MV-4-11 (cell line): Measurements from ENCODE around the gene ZNF326.
"Not testable (repeated sequence)": the region's sequence is repeated elsewhere in the genome, so short reads cannot be mapped to it uniquely, and the experiment has no call there.

Source experiments
- DNase-seq: peaks from one replicate; lab custom pipeline; 2025; lab: John Stamatoyannopoulos, UW

Gene ZNF326

DNA sequence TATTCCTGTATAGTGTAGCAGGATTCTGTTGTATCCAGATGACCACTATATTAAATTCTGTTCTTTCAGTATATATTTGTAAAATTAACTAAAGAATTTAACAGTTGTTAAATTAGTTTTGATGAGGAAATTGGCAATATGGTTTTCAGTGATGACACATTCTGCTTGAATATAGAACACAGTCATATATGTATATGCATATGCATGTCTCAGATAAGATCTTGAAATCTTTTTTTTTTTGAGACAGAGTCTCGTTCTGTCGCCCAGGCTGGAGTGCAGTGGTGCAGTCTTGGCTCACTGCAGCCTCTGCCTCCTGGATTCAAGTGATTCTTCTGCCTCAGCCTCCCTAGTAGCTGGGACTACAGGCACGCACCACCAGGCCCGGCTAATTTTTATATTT, 2.2 kb downstream of the ZNF326 start:
- not testable (repeated sequence) for DNase-seq

DNA sequence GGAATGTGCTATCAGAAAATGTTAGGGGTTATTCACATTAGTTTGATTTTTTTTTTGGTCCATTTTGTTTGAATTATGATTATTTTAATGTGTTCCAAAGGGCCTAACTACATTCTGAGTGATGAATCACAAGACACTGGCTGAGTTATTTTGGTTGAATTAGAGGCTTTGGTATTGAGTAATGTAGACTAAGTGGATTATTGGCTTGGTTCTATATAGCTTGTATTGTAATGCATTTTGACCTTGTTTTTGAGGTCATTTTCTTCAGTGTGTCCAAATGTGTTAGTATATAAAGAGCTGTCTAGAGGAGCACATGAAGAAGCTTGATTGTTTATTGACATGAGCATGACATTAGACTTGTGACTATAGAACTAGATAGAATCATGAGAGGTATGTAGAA, 3.4 kb downstream of the ZNF326 start:
- DNase-seq: peak; percentile 71

DNA sequence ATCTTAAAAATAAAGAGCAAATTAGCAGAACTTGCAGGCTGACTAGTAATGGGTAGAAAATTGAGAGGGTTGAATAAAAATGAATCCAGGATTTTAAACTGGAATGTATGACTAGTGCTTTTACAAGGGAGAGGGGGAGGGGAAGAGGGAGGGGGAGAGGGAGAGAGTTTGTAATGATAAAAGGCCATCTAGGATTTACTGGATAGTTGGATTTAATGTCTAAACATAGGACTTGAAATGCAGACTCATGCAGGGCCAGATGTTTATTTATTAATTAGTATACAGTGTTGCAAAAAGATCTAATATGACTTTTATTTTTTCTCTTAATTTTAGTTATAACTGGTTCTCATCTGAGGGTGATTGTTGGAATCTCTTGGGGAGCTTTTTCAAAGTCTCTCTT, 4.3 kb downstream of the ZNF326 start:
- no peak for DNase-seq

DNA sequence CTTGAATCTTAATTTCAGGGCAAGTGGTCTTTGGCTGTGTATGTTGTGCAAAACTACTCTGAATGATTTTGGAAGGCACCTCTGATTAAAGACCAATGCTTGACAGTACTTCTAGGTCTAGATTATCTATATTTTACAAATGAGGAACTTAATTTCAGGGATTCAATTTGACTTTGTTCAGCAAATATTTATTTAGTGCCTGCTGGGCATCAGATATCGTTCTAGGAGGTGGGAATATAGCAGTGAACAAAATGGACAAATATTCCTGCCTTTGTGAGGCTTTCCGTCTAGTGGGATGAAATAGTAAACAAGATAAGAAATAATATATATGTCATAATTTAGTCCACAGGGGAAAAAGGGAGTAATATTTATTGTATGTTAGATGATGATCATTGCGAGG, 4.7 kb downstream of the ZNF326 start:
- no peak for DNase-seq

DNA sequence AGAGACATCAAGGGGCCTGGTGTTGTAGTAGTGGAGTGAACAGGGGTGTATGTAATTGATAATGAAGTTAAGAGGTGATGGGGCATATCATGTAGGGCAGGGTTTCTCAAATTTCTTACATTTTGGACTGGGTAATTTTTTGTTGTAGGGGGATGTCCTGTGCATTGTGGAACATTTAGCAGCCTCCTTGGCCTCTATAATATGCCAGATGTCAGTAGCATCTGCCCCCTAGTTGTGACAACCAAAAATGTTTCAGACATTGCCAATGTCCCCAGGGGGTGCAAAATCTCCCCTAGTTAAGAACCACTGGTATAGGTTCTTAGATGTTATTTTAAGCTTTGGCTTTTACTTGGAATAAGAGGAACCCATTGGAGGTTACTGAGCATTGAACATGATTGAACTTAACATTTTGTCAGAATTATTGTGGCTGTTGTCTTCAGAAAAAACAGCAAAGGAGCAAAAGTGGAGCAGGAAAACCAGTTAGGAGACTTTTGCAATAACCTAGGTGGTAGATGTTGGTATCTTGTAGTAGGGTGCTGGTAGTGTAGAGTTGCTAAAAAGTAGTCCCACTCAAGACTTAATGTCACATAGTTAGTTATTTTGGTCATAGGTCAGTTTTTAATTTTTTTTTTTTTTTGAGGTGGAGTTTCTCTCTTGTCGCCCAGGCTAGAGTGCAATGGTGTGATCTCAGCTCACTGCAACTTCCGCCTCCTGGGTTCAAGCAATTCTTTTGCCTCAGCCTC, 6.2 kb downstream of the ZNF326 start:
- DNase-seq: no peak

DNA sequence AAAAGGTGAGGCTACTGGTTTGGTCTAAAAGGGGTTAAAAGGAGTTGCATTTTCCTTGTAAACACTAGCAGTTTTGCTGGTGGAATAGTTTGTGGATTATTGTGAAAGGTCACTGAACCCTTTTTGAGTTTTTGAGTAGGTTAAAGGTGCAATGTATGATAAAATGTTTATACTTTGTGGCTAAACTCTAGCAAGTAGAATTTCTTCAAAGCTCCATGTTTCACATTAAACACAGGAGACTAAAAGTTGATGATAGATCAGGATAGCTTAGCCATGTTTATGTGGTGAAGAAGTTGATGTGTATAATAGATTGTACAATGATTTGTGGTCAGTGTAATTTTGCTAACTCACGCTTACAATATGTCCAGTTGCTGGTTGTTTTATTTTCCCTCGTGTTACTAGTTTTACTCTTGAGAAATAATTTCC, 13.1 kb downstream of the ZNF326 start:
- no peak for DNase-seq

DNA sequence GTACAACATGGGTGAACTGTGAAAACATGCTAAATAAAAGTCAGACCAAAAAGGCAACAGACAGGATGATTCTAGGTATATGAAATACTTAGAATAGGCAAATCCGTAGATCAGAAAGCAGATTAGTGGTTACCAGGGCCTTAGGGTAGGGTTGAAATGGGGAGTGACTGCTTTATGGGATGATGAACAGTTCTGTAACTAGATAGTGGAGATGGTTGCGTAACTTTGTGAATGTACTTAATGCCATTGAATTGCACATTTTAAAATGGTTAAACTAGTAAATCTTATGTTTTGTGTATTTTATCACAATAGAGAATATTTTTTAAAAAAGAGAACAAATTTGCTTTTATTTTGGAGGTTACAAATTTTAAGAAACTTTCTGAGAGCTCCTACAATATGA, 17.4 kb downstream of the ZNF326 start:
- DNase-seq: peak; percentile 24

DNA sequence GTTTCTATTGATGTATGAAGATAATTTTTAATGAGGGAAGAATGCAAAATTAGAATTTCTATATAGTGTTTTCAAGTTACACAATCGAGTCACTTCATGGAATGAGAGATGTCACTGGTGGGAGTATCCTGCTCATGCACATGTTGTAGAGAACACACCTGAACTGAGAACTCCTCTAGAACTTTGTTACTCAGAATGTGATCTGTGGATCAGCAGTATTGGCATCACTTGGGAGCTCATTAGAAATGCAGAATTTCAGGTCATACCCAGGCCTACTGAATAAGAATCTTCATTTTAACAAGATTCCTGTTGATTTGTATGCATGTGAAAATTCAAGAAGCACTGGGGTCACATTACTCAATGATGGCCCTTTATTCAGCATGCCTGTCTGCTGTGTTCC, 28.8 kb downstream of the ZNF326 start:
- no peak for DNase-seq

DNA sequence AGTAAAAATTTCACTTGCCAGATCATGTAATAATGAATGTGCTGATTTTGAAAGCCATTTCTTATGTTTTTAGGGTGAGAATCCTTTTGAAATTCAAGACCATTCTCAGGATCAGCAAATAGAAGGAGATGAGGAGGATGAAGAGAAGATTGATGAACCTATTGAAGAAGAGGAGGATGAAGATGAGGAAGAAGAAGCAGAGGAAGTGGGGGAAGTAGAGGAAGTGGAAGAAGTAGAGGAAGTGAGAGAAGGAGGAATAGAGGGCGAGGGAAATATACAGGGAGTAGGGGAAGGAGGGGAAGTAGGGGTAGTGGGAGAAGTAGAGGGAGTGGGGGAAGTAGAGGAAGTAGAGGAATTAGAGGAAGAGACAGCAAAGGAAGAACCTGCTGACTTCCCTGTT, 32.4 kb downstream of the ZNF326 start:
- DNase-seq: peak; percentile 8

DNA sequence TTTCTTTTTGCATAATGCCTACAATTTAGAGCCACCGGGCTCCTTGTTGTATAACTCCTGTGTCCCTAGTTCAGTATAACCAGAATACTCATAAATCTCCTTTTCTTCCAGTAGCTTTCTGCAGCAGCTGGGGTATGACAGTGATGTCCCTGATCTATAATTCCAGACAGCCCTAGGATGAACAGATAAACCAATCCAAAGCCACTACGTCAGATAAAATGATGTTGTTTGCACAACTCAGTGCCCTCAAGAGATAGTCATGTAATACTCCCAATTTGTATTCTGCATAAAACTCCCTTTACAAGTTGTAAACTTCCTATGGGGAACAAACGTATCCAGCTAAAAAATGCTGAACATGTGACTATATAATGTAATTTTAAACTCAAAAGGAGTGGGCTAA, 44.7 kb downstream of the ZNF326 start:
- DNase-seq: no peak

DNA sequence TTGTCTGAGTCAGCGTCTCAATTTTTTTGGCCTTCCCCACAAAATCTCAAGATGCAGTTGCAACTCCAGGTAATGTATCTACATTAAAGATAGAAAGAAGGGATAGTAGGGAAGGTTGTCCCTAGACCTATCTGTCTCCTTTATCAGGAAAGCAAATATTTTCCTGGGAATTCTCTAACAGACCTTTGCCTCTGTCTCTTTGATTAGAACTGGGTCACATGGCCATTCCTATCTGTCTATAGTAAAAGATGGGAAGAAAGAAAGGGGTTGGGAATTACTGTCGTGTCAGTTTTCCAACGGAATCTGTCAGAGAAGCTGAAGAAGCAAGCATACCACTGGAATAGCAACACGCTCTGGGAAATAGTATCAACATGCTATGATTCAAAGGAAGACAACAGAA, 48.7 kb downstream of the ZNF326 start:
- DNase-seq: no peak

DNA sequence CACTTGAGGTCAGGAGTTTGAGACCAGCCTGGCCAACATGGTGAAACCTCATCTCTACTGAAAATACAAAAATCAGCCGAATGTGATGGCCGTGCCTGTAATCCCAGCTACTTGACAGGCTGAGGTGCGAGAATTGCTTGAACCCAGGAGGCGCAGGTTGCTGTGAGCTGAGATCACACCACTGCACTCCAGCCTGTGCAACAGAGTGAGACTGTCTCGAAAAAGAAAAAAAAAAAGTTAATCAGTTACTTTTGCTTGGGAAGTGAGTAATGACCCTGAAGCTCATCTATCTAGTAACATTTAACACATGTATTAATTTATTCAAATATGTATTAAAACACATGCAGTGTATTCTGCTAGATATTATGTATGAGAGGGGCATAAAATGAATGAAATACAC, 49.4 kb downstream of the ZNF326 start:
- no peak for DNase-seq

DNA sequence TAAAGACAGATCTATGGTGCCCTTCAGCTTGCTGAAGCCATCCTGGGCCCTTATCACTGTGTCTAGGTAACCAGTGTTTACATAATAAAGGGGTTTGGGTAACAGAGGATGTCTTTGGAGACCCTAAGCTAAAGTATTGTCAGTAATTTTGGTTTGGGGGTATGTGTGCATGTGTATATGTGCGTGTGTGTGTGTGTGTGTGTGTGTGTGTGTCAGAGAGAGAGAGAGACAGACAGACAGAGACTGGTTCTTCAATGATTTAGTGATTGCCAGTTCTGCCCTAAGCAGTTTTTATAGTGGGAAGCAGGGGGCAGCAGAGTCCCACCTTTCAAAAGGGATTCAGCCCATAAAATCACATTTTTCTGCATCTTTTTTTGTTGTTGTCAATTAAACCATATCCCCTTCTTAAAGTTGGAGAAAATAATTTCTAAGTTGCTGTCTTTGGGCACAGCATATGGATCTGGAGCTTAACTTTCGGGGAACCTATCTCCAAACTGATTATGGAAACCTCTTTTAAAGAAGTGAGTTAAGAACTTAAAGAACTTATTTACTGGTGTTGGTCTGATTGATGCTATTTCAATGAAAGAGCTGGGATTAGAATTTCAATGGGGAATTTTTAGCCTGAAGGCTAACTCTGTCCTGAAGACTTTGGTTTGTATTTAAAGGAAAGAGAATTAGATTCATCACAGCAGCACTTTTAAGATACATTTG, 51.1 kb downstream of the ZNF326 start:
- no peak for DNase-seq

DNA sequence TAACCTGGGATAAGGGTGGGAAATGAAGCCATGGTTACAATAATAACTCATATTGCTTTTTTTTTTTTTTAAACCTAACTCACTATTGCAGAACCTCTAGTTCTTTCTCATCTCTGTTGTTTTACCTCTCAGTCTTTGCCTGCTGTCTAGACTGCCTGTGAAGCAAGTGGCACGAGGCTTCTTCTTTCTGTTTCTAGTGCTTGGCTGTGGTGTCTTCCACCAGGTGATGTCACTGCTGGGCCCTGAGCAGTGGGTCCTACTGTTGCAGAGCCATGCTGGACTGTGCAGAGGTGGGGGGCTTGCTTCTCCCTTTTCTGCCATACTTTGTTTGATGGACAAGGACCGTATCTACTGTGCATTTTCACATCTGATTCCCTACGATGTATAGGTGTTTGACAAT, 51.7 kb downstream of the ZNF326 start:
- no peak for DNase-seq

DNA sequence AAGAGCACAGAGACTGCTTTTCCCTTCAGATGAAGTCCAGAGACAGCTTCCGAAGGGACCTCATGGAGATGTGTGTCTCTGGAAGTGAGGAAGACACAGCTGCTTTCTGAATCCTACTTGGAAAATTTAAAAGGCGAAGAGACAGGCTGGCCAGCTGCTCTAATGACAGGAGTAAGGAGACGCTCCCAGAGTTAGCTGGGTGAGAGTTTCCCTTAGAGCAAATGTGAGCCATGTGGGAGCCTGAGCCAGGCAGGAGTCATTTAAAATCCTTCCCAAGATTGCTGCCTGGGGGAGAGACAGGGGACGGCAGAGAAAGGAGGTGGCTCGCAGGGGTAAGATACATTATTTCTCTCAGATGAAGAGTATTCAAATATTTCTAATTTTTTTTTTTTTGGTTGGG, 53.1 kb downstream of the ZNF326 start:
- no peak for DNase-seq

DNA sequence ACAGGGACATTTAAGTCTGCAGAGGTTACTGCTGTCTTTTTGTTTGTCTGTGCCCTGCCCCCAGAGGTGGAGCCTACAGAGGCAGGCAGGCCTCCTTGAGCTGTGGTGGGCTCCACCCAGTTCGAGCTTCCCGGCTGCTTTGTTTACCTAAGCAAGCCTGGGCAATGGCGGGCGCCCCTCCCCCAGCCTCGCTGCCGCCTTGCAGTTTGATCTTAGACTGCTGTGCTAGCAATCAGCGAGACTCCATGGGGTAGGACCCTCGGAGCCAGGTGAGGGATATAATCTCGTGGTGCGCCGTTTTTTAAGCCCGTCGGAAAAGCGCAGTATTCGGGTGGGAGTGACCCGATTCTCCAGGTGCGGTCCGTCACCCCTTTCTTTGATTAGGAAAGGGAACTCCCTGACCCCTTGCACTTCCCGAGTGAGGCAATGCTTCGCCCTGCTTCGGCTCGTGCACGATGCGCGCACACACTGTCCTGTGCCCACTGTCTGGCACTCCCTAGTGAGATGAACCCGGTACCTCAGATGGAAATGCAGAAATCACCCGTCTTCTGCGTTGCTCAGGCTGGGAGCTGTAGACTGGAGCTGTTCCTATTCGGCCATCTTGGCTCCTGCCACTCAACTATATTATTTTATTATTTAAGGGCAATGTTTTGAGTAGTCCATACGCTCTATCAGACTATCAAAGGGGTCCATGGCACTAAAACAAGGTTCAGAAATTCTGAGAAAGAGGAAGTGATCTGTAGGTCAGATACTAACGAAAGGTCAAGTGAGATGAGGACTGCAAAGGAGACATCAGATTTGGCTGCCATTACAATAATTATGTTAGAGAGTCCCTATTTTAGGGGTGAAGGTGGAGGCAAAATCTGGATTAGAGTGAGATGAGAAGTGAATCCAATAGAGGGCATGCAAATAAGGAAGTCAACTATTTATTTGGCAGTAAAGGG, 68.1 kb downstream of the ZNF326 start:
- DNase-seq: not testable (repeated sequence)

DNA sequence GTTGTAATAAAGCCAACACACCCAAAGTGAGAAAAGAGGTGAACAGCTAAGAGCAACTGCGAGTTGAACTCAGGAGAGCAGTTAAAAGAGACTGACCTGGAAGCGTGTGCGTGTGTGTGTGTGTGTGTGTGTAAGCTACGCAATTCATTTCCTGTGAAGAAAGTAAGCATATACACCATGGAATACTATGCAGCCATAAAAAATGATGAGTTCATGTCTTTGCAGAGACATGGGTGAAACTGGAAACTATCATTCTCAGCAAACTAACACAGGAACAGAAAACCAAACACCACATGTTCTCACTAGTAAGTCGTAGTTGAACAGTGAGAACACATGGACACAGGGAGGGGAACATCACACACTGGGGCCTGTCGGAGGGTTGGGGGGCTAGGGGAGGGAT, 69.2 kb downstream of the ZNF326 start:
- DNase-seq: not testable (repeated sequence)

DNA sequence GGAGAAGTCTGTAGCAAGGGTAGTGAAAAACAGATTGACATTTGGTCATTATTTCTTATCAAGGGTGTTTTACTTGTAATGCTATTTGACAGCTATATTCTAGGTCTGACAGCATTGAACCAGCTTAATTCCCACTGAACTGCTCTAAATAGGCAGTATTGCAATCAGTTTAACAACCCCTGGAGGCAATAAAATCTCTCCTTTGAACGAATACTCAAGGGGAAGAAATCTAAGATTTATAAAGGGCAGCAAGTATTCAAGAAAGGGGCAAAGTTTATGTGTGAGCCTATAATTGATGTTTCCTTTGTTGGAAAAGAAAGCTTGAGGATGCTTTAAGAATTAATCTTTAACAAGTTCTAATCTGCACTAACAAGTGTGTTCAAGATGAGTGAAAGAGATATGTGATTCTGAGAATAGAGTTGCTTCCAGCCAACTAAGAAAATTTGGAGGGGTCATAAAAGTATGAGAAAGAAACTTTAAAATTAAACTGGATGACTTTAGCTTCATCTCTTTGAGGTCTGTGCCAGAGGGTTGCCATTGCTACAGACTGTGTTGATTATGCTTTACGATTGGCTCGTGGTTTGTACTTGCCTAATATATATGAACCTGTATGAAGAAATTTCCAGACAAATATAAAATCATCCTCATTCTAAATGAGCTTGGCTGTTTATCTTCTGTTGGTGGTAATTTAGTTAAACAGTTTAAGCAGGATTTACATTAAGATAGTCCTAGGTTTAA, 72.5 kb downstream of the ZNF326 start:
- no peak for DNase-seq

DNA sequence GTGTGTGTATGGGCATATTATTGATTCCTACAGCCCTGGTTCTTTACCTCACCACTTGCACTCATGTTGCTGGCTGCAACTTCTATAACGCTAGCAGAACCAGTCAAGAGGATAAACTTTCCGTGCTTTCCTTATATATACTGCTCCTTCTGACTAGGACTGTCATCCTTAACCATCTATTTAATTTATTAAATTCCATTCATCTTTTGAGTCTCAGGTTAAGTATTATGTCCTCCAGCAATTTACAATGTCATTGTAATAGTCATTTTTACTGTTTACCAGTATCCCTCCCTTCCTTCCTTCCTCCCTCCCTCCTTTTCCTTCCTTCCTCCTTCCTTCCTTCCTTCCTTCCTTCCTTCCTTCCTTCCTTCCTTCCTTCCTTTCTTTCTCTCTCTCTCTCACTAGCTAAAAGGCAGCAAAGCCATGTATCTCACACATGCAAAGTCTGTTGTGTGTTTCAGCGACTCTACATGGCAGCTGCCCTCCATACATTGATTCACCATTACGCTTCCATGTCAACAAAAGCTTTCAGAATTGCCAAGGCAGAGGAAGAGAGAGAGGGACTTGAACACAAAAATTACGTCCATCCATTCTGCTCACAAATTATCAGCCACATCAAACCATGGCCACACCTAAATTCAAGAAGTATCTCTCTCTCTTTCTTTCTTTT, 73.8 kb downstream of the ZNF326 start:
- no peak for DNase-seq

DNA sequence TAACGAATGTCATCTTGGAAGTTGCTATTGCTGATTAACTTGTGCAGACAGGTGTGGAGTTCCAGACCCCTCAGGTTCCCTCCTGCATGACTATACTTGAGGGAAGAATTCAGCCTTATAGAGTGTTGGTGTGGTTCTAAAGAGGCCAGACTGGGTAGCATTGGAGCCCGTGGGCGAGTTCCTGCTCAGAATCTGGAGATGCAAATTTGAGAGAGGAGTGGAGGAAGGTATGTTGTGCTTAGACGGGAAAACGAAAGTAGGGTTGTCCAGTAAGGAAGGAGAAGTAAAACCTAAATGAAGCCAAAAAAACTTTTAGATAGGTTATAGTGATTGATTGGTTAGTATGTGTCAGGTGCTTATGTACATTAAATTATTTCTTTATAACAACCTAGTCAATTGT, 79.2 kb downstream of the ZNF326 start:
- DNase-seq: no peak

DNA sequence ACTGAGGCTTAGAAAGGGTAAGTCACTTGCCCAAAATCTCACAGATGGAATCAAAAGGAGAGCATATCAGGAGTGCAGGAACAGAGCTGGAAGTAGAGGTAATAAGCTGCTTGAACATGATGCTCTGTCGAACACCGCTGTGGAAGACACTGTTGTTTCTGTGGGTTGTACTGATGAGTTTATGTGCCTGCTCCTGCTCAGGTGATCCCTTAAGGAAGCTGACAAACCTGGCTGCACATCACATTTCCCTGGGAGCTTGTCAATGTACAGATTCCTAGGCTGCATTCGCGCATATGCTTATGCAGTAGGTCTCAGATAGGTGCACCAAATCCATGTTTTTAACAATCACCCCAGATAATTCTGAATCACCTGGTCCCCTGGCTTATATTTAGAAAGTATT, 79.7 kb downstream of the ZNF326 start:
- DNase-seq: no peak
